ENCODE measurements around the gene RIPPLY1.

Gene RIPPLY1

DNA sequence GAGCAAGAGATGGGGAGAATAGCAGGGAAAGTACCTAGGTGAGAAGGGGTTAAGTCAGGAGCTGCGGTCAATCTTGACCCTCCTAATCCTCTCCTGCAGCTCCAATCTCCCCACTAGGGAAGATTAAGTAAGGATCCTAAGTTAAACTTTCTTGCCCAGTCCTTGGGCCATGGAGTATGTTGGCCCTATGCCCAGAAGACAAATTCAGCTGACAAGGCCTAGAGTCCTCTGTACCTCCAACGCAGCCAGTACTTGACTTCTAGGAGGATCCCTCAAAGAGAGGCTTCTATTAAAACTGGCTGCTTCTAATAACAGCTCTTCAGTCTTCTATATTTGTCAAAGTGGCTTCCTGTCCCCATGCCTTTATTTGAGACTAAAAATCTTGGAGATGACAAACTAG, 18.5 kb upstream of the RIPPLY1 start:
- Histone ChIP-seq H3K27ac (no peak overlapping the region), H3K9ac (no peak overlapping the region), H3K4me3 (no peak overlapping the region), H3K9me3 (replicated peaks in 1 of 11) (no peaks in the 10 kb centered on the region; a peak in 1 of 22 replicates), H3K36me3 (no peaks in the 10 kb centered on the region), H3K4me1 (peaks cover 8 to 17% (median 13%) of the 10 kb centered on the region in 10 experiments; a peak in 18 of 20 replicates), H3K27me3 (peaks cover 83 to 99% (median 95%) of the 10 kb centered on the region in 11 experiments), H3K4me2 (no peak overlapping the region), H4K20me1 (peaks cover 0 to 7% (median 0%) of the 10 kb centered on the region in 11 experiments; a peak in 2 of 22 replicates)
- no peak for TF ChIP-seq Cebpa-rat (IDR thresholded peaks at IDR 0.05)

DNA sequence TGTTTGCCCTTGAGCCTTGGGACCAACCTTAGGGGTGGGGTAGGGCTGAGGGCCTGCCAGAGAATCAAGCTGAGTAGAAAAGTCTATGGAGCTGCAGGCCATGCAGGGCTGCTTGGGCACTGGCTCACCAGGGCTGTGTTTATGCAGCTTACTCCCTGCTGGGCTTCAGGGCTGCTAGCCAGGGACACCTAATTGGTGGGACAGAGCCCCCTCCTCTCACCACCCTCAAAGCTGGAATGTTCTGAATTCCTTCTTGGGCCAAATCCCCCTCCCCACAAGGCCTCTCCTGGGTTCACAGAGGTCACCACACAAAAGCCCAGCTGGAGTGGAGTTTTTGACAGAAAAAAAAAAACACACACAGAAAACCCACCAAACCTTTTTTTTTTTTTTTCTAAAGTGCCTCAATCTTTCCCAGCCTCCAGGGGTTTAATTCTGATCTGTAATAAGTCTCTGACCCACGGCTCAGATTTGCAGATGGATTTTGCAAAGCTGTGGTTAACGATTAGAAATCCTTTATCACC, 16.9 kb upstream of the RIPPLY1 start, which contains the start of gene CLDN2:
CLDN2 (plus strand) TSS at position 471 of the 521 bp plus-strand sequence. CDS start 7,827 bp downstream, outside the sequence.
- no peak for TF ChIP-seq Cebpa-rat (IDR thresholded peaks at IDR 0.05)
- Histone ChIP-seq H3K9ac (no peak within 1 kb of the TSS), H3K4me1 (peaks cover 8 to 17% (median 13%) of the 10 kb centered on the region in 10 experiments; a peak in 18 of 20 replicates), H3K27ac (no peak within 1 kb of the TSS), H3K4me2 (no peak within 1 kb of the TSS), H3K27me3 (peaks cover 89 to 99% (median 96%) of the 10 kb centered on the region in 11 experiments), H3K4me3 (no peak within 1 kb of the TSS), H4K20me1 (peaks cover 0 to 7% (median 0%) of the 10 kb centered on the region in 11 experiments; a peak in 2 of 22 replicates), H3K36me3 (no peaks in the 10 kb centered on the region), H3K9me3 (replicated peaks in 1 of 11) (no peaks in the 10 kb centered on the region)

DNA sequence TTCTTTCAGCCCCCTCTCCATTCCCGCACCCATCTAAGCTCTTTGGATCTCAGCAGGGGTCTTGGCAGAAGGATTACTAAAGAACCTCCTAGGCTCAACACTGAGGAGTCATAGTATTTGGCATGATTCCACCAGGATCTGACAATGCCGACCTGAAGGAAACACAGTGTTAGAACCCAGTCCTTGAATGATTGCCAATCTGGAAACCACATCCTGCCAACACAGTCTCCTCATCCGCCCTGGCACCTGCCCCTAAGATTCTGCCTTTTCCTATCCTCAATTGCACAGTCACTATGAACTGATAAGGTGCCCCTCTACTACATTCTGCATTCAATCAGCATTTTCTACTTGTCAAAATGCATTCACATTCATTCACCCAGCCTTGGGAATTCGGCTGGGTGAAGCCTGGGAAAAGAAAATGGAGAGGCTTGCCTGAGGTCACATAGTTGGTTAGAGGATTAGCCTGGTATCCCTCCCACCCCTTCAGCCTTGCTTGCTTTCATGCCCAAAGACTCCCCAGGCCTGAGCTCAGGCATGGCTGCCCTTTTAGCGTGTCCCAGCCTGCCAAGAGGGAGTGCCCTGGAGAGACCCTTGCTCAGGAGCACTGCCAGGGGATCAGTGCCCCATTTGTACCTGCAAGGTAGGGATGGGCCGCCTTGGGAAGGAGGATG, 14.8 kb upstream of the RIPPLY1 start:
- peaks cover 93 to 100% (median 99%) of the 10 kb centered on the region in 11 experiments for H3K27me3 ChIP-seq
- H3K27ac ChIP-seq, result no peak overlapping the region
- no peak overlapping the region for H3K4me3 ChIP-seq
- H4K20me1 ChIP-seq, result peaks cover 0 to 7% (median 0%) of the 10 kb centered on the region in 11 experiments; a peak in 2 of 22 replicates
- peak overlapping the region; percentile 8 to 59 (median 31); a peak in 21 of 22 replicates for H3K4me2 ChIP-seq
- no peaks in the 10 kb centered on the region for H3K9me3 ChIP-seq (replicated peaks in 1 of 11)
- no peak overlapping the region for H3K9ac ChIP-seq
- peaks cover 8 to 17% (median 13%) of the 10 kb centered on the region in 10 experiments; a peak in 18 of 20 replicates for H3K4me1 ChIP-seq
- TF ChIP-seq Cebpa-rat (IDR thresholded peaks at IDR 0.05), result no peak
- no peaks in the 10 kb centered on the region for H3K36me3 ChIP-seq

DNA sequence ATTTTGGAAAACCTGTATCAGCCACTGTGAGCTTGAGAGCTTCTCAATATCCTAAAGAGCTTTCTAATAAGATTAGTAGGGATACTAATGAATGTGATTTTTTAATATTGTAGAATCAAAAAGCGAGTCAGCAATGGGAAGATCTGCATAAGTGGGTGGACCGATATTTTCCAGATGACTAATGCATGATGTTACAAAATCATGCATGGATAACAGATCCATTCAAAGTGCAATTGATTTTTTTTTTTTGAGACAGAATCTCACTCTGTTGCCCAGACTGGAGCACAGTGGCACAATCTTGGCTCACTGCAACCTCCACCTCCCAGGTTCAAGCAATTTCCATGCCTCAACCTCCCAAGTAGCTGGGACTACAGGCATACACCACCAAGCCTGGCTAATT, 9.7 kb upstream of the RIPPLY1 start:
- Histone ChIP-seq H3K4me2 (no peak overlapping the region), H4K20me1 (peaks cover 0 to 13% (median 5%) of the 10 kb centered on the region in 11 experiments; a peak in 6 of 22 replicates), H3K27ac (no peak overlapping the region), H3K36me3 (no peaks in the 10 kb centered on the region), H3K4me3 (no peak overlapping the region), H3K27me3 (peaks cover 97 to 100% (median 99%) of the 10 kb centered on the region in 11 experiments), H3K9me3 (replicated peaks in 1 of 11) (no peaks in the 10 kb centered on the region), H3K9ac (no peak overlapping the region), H3K4me1 (peaks cover 4 to 11% (median 7%) of the 10 kb centered on the region in 10 experiments; a peak in 18 of 20 replicates)
- TF ChIP-seq Cebpa-rat (IDR thresholded peaks at IDR 0.05), result no peak

DNA sequence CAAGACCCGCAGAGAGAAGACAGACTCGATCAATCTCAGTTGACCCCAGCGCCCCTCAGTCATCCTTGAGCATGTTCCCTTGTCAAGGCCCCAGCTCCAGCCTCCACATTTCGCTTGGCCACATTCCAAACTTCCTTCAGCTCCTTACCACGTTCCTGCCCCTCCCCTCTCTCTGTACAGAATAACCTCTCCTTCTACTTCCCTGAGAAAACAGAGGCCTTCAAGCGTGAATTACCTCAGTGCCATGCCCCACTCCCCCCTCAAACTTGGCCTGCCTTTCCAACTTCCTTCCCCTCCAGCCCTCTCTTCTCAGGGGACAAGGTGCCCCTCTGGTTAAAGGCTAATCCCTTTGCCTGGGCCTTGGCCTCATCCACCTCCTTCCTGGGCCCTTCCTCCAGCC, 3.2 kb upstream of the RIPPLY1 start:
- Histone ChIP-seq H3K27ac (no peak overlapping the region), H3K9ac (no peak overlapping the region), H3K4me2 (no peak overlapping the region), H3K27me3 (peaks cover 91 to 100% (median 99%) of the 10 kb centered on the region in 11 experiments), H4K20me1 (peaks cover 0 to 16% (median 5%) of the 10 kb centered on the region in 11 experiments; a peak in 10 of 22 replicates), H3K4me3 (no peak overlapping the region), H3K9me3 (replicated peaks in 1 of 11) (no peaks in the 10 kb centered on the region), H3K4me1 (peaks cover 0 to 9% (median 2%) of the 10 kb centered on the region in 10 experiments; a peak in 3 of 20 replicates), H3K36me3 (no peaks in the 10 kb centered on the region)
- TF ChIP-seq Cebpa-rat (IDR thresholded peaks at IDR 0.05), result no peak

DNA sequence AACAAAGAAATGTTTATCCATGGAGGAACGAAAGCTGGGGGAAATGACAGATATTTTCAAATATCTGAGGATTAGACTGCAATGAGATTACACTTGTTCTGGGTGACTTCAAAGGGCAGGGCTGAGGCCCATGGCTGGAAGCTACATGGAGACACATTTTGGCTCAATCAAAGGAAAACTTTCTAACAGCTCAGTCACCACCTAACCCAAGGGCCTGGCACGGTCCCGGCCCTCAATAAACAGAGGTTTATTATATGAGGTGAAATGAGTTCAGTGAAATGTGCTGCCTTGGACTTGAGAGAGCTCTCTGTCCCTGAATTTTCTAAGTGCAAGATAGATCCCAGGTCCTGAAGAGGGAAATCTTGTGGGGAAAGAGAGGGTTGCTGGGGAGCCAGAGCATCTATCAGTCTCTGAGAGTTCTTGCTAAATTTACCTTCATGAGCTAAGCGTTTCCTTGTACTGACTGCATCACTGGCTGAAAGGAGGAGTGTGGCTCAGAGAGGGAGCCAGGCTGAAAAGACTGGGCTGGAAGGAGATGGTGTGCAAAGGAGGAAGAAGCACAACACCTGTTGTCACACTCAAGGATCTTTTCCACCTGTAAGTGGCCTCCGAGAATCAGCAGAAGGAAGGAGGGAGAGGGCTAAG, 2.0 kb upstream of the RIPPLY1 start:
- TF ChIP-seq Cebpa-rat (IDR thresholded peaks at IDR 0.05), result no peak
- Histone ChIP-seq H3K4me3 (no peak overlapping the region), H3K36me3 (no peaks in the 10 kb centered on the region), H3K9ac (no peak overlapping the region), H4K20me1 (peaks cover 0 to 13% (median 3%) of the 10 kb centered on the region in 11 experiments; a peak in 10 of 22 replicates), H3K9me3 (replicated peaks in 1 of 11) (no peaks in the 10 kb centered on the region), H3K27ac (no peak overlapping the region), H3K27me3 (peaks cover 91 to 100% (median 99%) of the 10 kb centered on the region in 11 experiments), H3K4me2 (no peak overlapping the region), H3K4me1 (peaks cover 0 to 9% (median 2%) of the 10 kb centered on the region in 10 experiments; a peak in 3 of 20 replicates)

DNA sequence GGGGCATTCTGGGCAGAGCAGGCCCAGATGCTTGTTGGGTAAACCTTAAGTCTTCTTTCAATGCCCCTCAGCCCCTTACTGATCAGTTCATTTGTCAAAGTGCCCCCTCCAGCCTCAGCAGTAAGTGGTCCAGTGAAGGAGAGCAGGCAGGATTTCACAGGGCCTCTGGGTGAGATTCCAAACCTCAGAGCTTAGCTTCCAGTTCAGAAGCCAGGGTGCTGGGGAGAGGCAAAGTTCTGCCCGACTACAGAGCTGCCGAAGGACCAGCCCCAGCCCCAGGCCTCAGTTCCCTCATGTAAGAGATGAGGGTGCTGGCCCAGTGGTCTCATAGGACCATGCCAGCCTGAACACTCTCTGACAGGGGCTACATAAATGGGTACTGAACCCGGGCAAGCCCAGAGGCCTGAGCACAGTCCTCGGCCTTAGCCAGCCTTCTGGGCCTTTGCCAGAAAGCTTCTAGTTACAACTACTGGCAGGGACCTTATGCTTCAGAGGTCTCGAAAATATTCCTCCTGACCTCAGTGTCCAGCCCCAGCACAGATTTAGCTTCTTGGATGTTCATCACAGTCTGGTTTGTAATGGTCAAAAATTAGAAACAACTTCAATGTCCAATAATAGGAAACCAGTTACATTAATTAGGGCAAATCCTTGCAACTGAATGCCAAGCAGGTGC, 851 bp upstream of the RIPPLY1 start:
- no peaks in the 10 kb centered on the region for H3K9me3 ChIP-seq (replicated peaks in 1 of 11)
- H3K4me2 ChIP-seq, result peak overlapping the region in 2 of 11 experiments; percentile 10 to 23; a peak in 2 of 22 replicates
- H3K27me3 ChIP-seq, result peaks cover 88 to 100% (median 99%) of the 10 kb centered on the region in 11 experiments
- H3K9ac ChIP-seq, result no peak overlapping the region
- H3K36me3 ChIP-seq, result no peaks in the 10 kb centered on the region
- H3K27ac ChIP-seq, result no peak overlapping the region
- peaks cover 0 to 12% (median 0%) of the 10 kb centered on the region in 11 experiments; a peak in 9 of 22 replicates for H4K20me1 ChIP-seq
- H3K4me1 ChIP-seq, result peaks cover 0 to 9% (median 2%) of the 10 kb centered on the region in 10 experiments; a peak in 3 of 20 replicates
- no peak overlapping the region for H3K4me3 ChIP-seq
- no peak for TF ChIP-seq Cebpa-rat (IDR thresholded peaks at IDR 0.05)

DNA sequence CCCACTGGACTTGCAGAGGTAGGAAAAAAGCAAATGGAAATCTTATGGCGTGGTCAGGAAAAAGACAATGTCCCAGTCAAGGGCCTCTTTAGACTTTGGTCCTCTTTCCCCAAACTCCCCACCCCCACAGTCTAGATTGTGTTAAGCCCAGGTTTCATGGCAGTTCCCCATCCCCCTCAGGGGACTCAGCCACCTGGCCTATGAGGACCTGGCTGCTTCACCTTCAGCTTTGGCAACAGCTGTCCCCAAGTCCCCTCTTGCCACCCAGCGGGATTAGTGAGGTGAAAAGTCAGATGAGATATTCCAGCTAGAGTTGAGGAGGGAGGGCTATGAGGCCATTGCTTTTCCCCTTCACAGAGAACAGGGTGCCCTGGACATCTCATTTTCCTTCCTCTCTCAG, 457 bp downstream of the RIPPLY1 start:
- no peaks in the 10 kb centered on the region for H3K36me3 ChIP-seq
- no peak overlapping the region for H3K27ac ChIP-seq
- H3K4me1 ChIP-seq, result peaks cover 0 to 9% (median 2%) of the 10 kb centered on the region in 10 experiments; a peak in 3 of 20 replicates
- H3K4me2 ChIP-seq, result no peak overlapping the region
- no peak overlapping the region for H3K9ac ChIP-seq
- H3K4me3 ChIP-seq, result no peak overlapping the region
- peaks cover 77 to 98% (median 93%) of the 10 kb centered on the region in 11 experiments for H3K27me3 ChIP-seq
- no peak for TF ChIP-seq Cebpa-rat (IDR thresholded peaks at IDR 0.05)
- no peaks in the 10 kb centered on the region for H3K9me3 ChIP-seq (replicated peaks in 1 of 11)
- H4K20me1 ChIP-seq, result peaks cover 0 to 12% (median 0%) of the 10 kb centered on the region in 11 experiments; a peak in 9 of 22 replicates

All from BLaER1 treated with 17β-estradiol and CSF1 and Interleukin-3, amounts not matched to agents 10 nM and 100 nM (cell line).